GM15510 (cell line): ENCODE results near the gene UBA6.

ENCODE experiments used
- POLR2A ChIP-seq: IDR thresholded peaks from 3 replicates; pipeline ENCODE4 v1.6.1; 2011; ENCODE audit warnings: borderline replicate concordance; ENCODE audit not compliant: insufficient read length; ENCODE audit errors: extremely low read depth

The UBA6 gene

GRCh38 chr4:67581208-67581857 is 119.6 kb downstream of the UBA6 start:
- TF ChIP-seq POLR2A = no peak

DNA sequence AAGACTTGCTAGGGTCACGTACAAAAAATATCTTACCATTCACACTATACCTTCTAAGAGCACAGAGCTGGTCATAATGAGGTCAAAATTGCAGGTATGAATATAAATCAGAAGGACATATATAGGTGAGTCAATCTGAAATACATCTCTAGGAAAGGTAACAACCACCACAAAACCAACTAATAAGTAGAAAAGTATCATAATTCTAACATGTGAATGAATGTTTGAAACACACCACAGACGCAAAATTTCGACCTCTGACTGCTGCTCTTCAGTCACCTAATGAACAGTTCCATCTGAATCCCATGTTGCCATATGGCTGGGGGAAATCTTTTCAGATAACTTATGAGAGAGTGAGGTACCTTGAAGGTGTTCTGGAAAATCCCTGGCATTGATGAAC is 120.4 kb downstream of the UBA6 start:
- no peak for TF ChIP-seq POLR2A

DNA sequence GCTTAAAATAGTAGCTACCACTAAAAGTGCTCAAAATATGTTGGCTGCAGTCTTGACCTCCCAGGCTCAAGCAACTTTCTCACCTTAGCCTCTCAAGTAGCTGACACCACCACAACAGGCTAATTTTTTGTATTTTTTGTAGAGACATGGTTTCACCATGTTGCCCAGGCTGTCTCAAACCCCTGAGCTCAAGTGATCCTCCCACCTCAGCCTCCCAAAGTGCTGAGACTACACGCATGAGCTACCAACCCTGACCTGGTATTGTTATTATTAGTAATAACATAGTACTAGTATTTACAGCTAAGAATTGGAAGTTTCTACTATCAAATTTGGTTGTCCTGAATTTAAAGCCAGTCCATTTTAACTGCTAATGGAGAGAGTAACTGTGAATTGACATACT is 124.4 kb downstream of the UBA6 start:
- TF ChIP-seq POLR2A = no peak

DNA sequence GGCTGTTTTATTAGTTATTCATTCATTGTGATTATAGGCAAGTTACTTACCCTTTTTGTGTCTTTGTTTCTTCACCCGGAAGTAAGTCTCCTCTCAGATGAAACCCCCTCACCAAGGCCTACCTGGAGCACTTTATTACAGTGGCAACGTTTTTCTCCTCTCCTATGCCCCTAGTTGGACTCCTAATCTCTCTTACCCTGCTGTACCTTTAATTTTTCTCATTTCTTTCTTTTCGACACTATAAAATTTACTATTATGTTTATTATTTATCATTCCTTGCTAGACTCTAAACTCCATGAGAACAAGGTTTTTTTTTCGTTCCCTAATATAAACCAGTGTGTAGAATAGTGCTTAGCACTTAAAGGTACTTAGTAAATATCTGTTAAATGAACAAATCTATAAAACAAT is 124.9 kb downstream of the UBA6 start:
- TF ChIP-seq POLR2A = no peak

GRCh38 chr4:67575232-67576058 is 125.5 kb downstream of the UBA6 start:
- no peak for TF ChIP-seq POLR2A

GRCh38 chr4:67573193-67573592 is 127.8 kb downstream of the UBA6 start:
- TF ChIP-seq POLR2A = no peak

DNA sequence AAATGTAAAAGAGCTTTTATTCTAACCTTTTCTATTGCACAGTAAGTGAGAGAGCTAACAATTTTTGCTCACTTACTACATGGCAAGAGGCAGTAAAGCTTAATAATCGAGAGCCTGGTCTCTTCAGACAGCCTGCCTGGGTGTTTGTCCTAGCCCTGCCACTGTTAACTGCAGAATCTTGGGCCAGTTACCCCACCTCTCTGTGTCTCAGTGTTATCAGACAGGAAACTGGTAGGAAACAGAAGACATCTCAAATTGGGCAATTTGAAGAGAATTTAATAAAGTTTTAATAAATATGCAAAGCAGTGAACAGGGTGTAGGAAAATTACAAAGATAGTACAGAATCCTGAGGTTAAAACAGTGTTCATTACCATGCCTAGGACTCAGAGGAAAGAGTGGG is 129.0 kb downstream of the UBA6 start:
- TF ChIP-seq POLR2A = no peak

- no peak for TF ChIP-seq POLR2A
These were observed 130.4 kb downstream of the UBA6 start for GRCh38 chr4:67570537-67570936.

DNA sequence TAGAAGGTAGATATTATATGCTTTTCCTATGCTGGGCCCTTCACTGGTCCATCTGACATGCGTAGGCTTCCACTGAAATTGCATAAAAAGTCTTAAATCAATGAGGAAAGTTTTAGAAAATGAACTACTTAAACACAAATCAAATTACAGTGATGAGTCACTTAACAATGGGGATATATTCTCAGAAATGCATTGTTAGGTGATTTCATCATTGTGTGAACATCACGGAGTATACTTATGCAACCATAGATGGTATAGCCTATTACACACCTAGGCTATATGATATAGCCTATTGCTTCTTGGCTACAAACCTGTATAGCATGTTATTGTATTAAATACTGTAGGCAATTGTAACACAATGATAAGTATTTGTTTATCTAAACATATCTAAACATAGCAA is 132.1 kb downstream of the UBA6 start:
- no peak for TF ChIP-seq POLR2A

GRCh38 chr4:67566335-67566734 is 134.6 kb downstream of the UBA6 start:
- TF ChIP-seq POLR2A = no peak

GRCh38 chr4:67565284-67565683 is 135.7 kb downstream of the UBA6 start:
- no peak for TF ChIP-seq POLR2A
